Osteoblast (primary cell): ENCODE measurements around the gene DENND1A. TPM values are rescaled to one million over a fixed set of nuclear protein-coding genes. Genes with fewer than 3 reads are reported as not detected.

Experiments used
- DNase-seq: peaks from one replicate; pipeline ENCODE4 v3.0.0; 2011; ENCODE audit warnings: low spot score, mixed read lengths; ENCODE audit not compliant: insufficient read length; ENCODE audit errors: missing footprints
- H2AFZ ChIP-seq: 2 replicates; pipeline ENCODE4 v1.6.0; 2011; ENCODE audit warnings: mild to moderate bottlenecking, low read length
- H3K27ac ChIP-seq: 2 replicates; pipeline ENCODE4 v1.5.1; 2011; ENCODE audit warnings: mild to moderate bottlenecking, low read depth, low read length, moderate library complexity
- H3K27me3 ChIP-seq: 2 replicates; pipeline ENCODE4 v1.6.0; 2012; ENCODE audit warnings: mild to moderate bottlenecking, control low read depth, inconsistent platforms, low read length, moderate library complexity; ENCODE audit not compliant: insufficient read depth
- H3K36me3 ChIP-seq: 2 replicates; pipeline ENCODE4 v1.5.1; 2011; ENCODE audit warnings: mild to moderate bottlenecking, low read length, control low read depth, moderate library complexity; ENCODE audit not compliant: insufficient read depth
- H3K4me1 ChIP-seq: 2 replicates; pipeline ENCODE4 v1.5.1; 2011; ENCODE audit warnings: mild to moderate bottlenecking, low read length, control low read depth, moderate library complexity; ENCODE audit not compliant: insufficient read depth
- H3K4me2 ChIP-seq: 2 replicates; pipeline ENCODE4 v1.6.0; 2011; ENCODE audit warnings: mild to moderate bottlenecking, low read length; ENCODE audit not compliant: insufficient read depth
- H3K4me3 ChIP-seq: fragments of 200-600 bp; sonication (generic); 3 replicates; pipeline ENCODE4 v1.5.1; 2012; ENCODE audit warnings: mild to moderate bottlenecking, low read length, inconsistent platforms; ENCODE audit not compliant: insufficient read depth
- H3K79me2 ChIP-seq: 2 replicates; pipeline ENCODE4 v1.6.0; 2012; ENCODE audit warnings: mild to moderate bottlenecking, low read length, control low read depth, inconsistent platforms; ENCODE audit not compliant: insufficient read depth
- H3K9me3 ChIP-seq: 2 replicates; pipeline ENCODE4 v1.5.1; 2011; ENCODE audit warnings: low read depth, low read length, control low read depth
- H4K20me1 ChIP-seq: 2 replicates; pipeline ENCODE4 v1.6.0; 2012; ENCODE audit warnings: mild to moderate bottlenecking, low read length, control low read depth; ENCODE audit not compliant: insufficient read depth
- CTCF ChIP-seq: IDR thresholded peaks from 2 replicates; pipeline ENCODE4 v1.5.1; 2011; ENCODE audit warnings: mild to moderate bottlenecking, low read depth, low read length, moderate library complexity; ENCODE audit errors: extremely low read depth
- total RNA-seq: library from RNA; depleted of rRNA; stranded (reverse); fragments of >200 nt; gene quantifications from 2 replicates; pipeline ENCODE4 v1.2.3, GENCODE V29; 2012

Gene DENND1A
- total RNA-seq, 1 donor, result 14.1 TPM

GRCh38 chr9:123380852-123381705 lies 548.8 kb downstream of the DENND1A start:
- DNase-seq, result no peak
- TF ChIP-seq CTCF, result no peak
- Histone ChIP-seq H3K36me3 (no peaks in the 10 kb centered on the region), H3K4me2 (no peak overlapping the region), H3K27ac (no peak overlapping the region), H3K79me2 (no peaks in the 10 kb centered on the region), H2AFZ (no peak overlapping the region), H3K4me1 (no peaks in the 10 kb centered on the region), H3K4me3 (no peak overlapping the region), H3K9me3 (no peaks in the 10 kb centered on the region), H4K20me1 (no peaks in the 10 kb centered on the region), H3K27me3 (peaks cover 8% of the 10 kb centered on the region)

- Histone ChIP-seq H3K4me1 (no peaks in the 10 kb centered on the region), H4K20me1 (no peaks in the 10 kb centered on the region), H3K79me2 (no peaks in the 10 kb centered on the region), H3K27ac (no peak overlapping the region), H3K9me3 (no peaks in the 10 kb centered on the region), H3K4me2 (no peak overlapping the region), H3K36me3 (no peaks in the 10 kb centered on the region), H2AFZ (no peak overlapping the region), H3K4me3 (no peak overlapping the region), H3K27me3 (peaks cover 27% of the 10 kb centered on the region)
- no peak for TF ChIP-seq CTCF
- no peak for DNase-seq
These were observed 550.8 kb downstream of the DENND1A start for GRCh38 chr9:123378956-123379660.

GRCh38 chr9:123378025-123378424 lies 551.9 kb downstream of the DENND1A start:
- no peaks in the 10 kb centered on the region for H3K9me3 ChIP-seq
- TF ChIP-seq CTCF, result no peak
- no peaks in the 10 kb centered on the region for H3K79me2 ChIP-seq
- H2AFZ ChIP-seq, result no peak overlapping the region
- no peak overlapping the region for H3K4me2 ChIP-seq
- no peak overlapping the region for H3K4me3 ChIP-seq
- H3K4me1 ChIP-seq, result no peaks in the 10 kb centered on the region
- H3K27ac ChIP-seq, result no peak overlapping the region
- no peaks in the 10 kb centered on the region for H3K36me3 ChIP-seq
- H3K27me3 ChIP-seq, result peaks cover 32% of the 10 kb centered on the region
- peak; percentile 89 for DNase-seq
- H4K20me1 ChIP-seq, result no peaks in the 10 kb centered on the region

GRCh38 chr9:123377211-123377971 lies 552.5 kb downstream of the DENND1A start:
- no peak overlapping the region for H3K4me2 ChIP-seq
- no peak overlapping the region for H3K27ac ChIP-seq
- no peak overlapping the region for H2AFZ ChIP-seq
- no peak overlapping the region for H3K4me3 ChIP-seq
- H3K9me3 ChIP-seq, result no peaks in the 10 kb centered on the region
- DNase-seq, result peak; percentile 87
- H3K79me2 ChIP-seq, result no peaks in the 10 kb centered on the region
- H4K20me1 ChIP-seq, result no peaks in the 10 kb centered on the region
- H3K4me1 ChIP-seq, result no peaks in the 10 kb centered on the region
- TF ChIP-seq CTCF, result no peak
- H3K36me3 ChIP-seq, result no peaks in the 10 kb centered on the region
- H3K27me3 ChIP-seq, result peaks cover 33% of the 10 kb centered on the region
